ENCODE measurements around the gene NUMBL.

Gene NUMBL

GRCh38 chr19:40691421-40692211, 1.2 kb upstream of the NUMBL start:
- no peak overlapping the region for H3K4me3 ChIP-seq (ENCODE audit: low read length)
- H2AFZ ChIP-seq (ENCODE audit: low read depth, low read length) = no peak overlapping the region

GRCh38 chr19:40690693-40691420, 406 bp upstream of the NUMBL start:
- H3K36me3 ChIP-seq (ENCODE audit: insufficient read depth, low read length) = peaks cover 23% of the 10 kb centered on the region
- peaks cover 20% of the 10 kb centered on the region for H3K4me1 ChIP-seq (ENCODE audit: insufficient read depth, low read length)
- no peaks in the 10 kb centered on the region for H3K27me3 ChIP-seq (ENCODE audit: insufficient read depth, low read length)
- H3K9me3 ChIP-seq (ENCODE audit: low read length) = no peaks in the 10 kb centered on the region
- H3K4me3 ChIP-seq (ENCODE audit: low read length) = peak overlapping the region; percentile 46
- no peak overlapping the region for H2AFZ ChIP-seq (ENCODE audit: low read depth, low read length)

More at GRCh38 chr19:40691421-40692211, 1.2 kb upstream of the NUMBL start:
- peaks cover 19% of the 10 kb centered on the region for H3K36me3 ChIP-seq (ENCODE audit: insufficient read depth, low read length)
- no peaks in the 10 kb centered on the region for H3K27me3 ChIP-seq (ENCODE audit: insufficient read depth, low read length)
- H3K9me3 ChIP-seq (ENCODE audit: low read length) = no peaks in the 10 kb centered on the region
- peaks cover 20% of the 10 kb centered on the region for H3K4me1 ChIP-seq (ENCODE audit: insufficient read depth, low read length)

- H3K9me3 ChIP-seq (ENCODE audit: low read length) = no peaks in the 10 kb centered on the region
- H2AFZ ChIP-seq (ENCODE audit: low read depth, low read length) = no peak overlapping the region
- peaks cover 20% of the 10 kb centered on the region for H3K4me1 ChIP-seq (ENCODE audit: insufficient read depth, low read length)
- H3K27me3 ChIP-seq (ENCODE audit: insufficient read depth, low read length) = no peaks in the 10 kb centered on the region
- peak overlapping the region; percentile 46 for H3K4me3 ChIP-seq (ENCODE audit: low read length)
- H3K36me3 ChIP-seq (ENCODE audit: insufficient read depth, low read length) = peaks cover 25% of the 10 kb centered on the region
Observed at GRCh38 chr19:40689339-40690049, 957 bp downstream of the NUMBL start.

- Histone ChIP-seq H3K4me3 (ENCODE audit: low read length) (peak overlapping the region; percentile 46), H3K27me3 (ENCODE audit: insufficient read depth, low read length) (no peaks in the 10 kb centered on the region), H3K36me3 (ENCODE audit: insufficient read depth, low read length) (peaks cover 24% of the 10 kb centered on the region)
Observed at GRCh38 chr19:40688987-40689338, 1.5 kb downstream of the NUMBL start.

GRCh38 chr19:40688309-40688708, 2.1 kb downstream of the NUMBL start:
- Histone ChIP-seq H3K27me3 (ENCODE audit: insufficient read depth, low read length) (no peaks in the 10 kb centered on the region), H2AFZ (ENCODE audit: low read depth, low read length) (no peak overlapping the region), H3K36me3 (ENCODE audit: insufficient read depth, low read length) (peaks cover 19% of the 10 kb centered on the region), H3K9me3 (ENCODE audit: low read length) (no peaks in the 10 kb centered on the region), H3K4me1 (ENCODE audit: insufficient read depth, low read length) (peaks cover 20% of the 10 kb centered on the region), H3K4me3 (ENCODE audit: low read length) (no peak overlapping the region)

More at GRCh38 chr19:40688987-40689338, 1.5 kb downstream of the NUMBL start:
- peaks cover 20% of the 10 kb centered on the region for H3K4me1 ChIP-seq (ENCODE audit: insufficient read depth, low read length)
- H3K9me3 ChIP-seq (ENCODE audit: low read length) = no peaks in the 10 kb centered on the region
- H2AFZ ChIP-seq (ENCODE audit: low read depth, low read length) = no peak overlapping the region

GRCh38 chr19:40687525-40688016, 2.9 kb downstream of the NUMBL start:
- Histone ChIP-seq H3K4me1 (ENCODE audit: insufficient read depth, low read length) (peaks cover 20% of the 10 kb centered on the region), H3K27me3 (ENCODE audit: insufficient read depth, low read length) (no peaks in the 10 kb centered on the region), H2AFZ (ENCODE audit: low read depth, low read length) (no peak overlapping the region), H3K36me3 (ENCODE audit: insufficient read depth, low read length) (peaks cover 19% of the 10 kb centered on the region), H3K9me3 (ENCODE audit: low read length) (no peaks in the 10 kb centered on the region), H3K4me3 (ENCODE audit: low read length) (no peak overlapping the region)

GRCh38 chr19:40686882-40687524, 3.4 kb downstream of the NUMBL start:
- H3K36me3 ChIP-seq (ENCODE audit: insufficient read depth, low read length) = peaks cover 21% of the 10 kb centered on the region
- H3K4me3 ChIP-seq (ENCODE audit: low read length) = no peak overlapping the region
- no peaks in the 10 kb centered on the region for H3K27me3 ChIP-seq (ENCODE audit: insufficient read depth, low read length)
- H3K4me1 ChIP-seq (ENCODE audit: insufficient read depth, low read length) = peaks cover 20% of the 10 kb centered on the region
- no peak overlapping the region for H2AFZ ChIP-seq (ENCODE audit: low read depth, low read length)
- no peaks in the 10 kb centered on the region for H3K9me3 ChIP-seq (ENCODE audit: low read length)

- H3K27me3 ChIP-seq (ENCODE audit: insufficient read depth, low read length) = no peaks in the 10 kb centered on the region
- peaks cover 28% of the 10 kb centered on the region for H3K36me3 ChIP-seq (ENCODE audit: insufficient read depth, low read length)
- peaks cover 14% of the 10 kb centered on the region for H3K4me1 ChIP-seq (ENCODE audit: insufficient read depth, low read length)
- H3K4me3 ChIP-seq (ENCODE audit: low read length) = no peak overlapping the region
- no peaks in the 10 kb centered on the region for H3K9me3 ChIP-seq (ENCODE audit: low read length)
- H2AFZ ChIP-seq (ENCODE audit: low read depth, low read length) = no peak overlapping the region
Observed at GRCh38 chr19:40685563-40685962, 4.9 kb downstream of the NUMBL start.

GRCh38 chr19:40685016-40685526, 5.4 kb downstream of the NUMBL start:
- Histone ChIP-seq H3K27me3 (ENCODE audit: insufficient read depth, low read length) (no peaks in the 10 kb centered on the region), H3K4me3 (ENCODE audit: low read length) (no peak overlapping the region), H2AFZ (ENCODE audit: low read depth, low read length) (no peak overlapping the region), H3K4me1 (ENCODE audit: insufficient read depth, low read length) (peaks cover 14% of the 10 kb centered on the region), H3K9me3 (ENCODE audit: low read length) (no peaks in the 10 kb centered on the region), H3K36me3 (ENCODE audit: insufficient read depth, low read length) (peaks cover 31% of the 10 kb centered on the region)

- Histone ChIP-seq H3K4me1 (ENCODE audit: insufficient read depth, low read length) (peaks cover 7% of the 10 kb centered on the region), H2AFZ (ENCODE audit: low read depth, low read length) (no peak overlapping the region), H3K27me3 (ENCODE audit: insufficient read depth, low read length) (no peaks in the 10 kb centered on the region), H3K4me3 (ENCODE audit: low read length) (no peak overlapping the region), H3K36me3 (ENCODE audit: insufficient read depth, low read length) (peaks cover 36% of the 10 kb centered on the region), H3K9me3 (ENCODE audit: low read length) (no peaks in the 10 kb centered on the region)
Observed at GRCh38 chr19:40684280-40684679, 6.2 kb downstream of the NUMBL start.

- H3K4me1 ChIP-seq (ENCODE audit: insufficient read depth, low read length) = no peaks in the 10 kb centered on the region
- H3K4me3 ChIP-seq (ENCODE audit: low read length) = no peak overlapping the region
- H3K9me3 ChIP-seq (ENCODE audit: low read length) = no peaks in the 10 kb centered on the region
- peaks cover 43% of the 10 kb centered on the region for H3K36me3 ChIP-seq (ENCODE audit: insufficient read depth, low read length)
- no peak overlapping the region for H2AFZ ChIP-seq (ENCODE audit: low read depth, low read length)
- H3K27me3 ChIP-seq (ENCODE audit: insufficient read depth, low read length) = no peaks in the 10 kb centered on the region
Observed at GRCh38 chr19:40683437-40683836, 7.0 kb downstream of the NUMBL start.

GRCh38 chr19:40682431-40682964, 8.0 kb downstream of the NUMBL start:
- no peak overlapping the region for H3K4me3 ChIP-seq (ENCODE audit: low read length)
- H3K36me3 ChIP-seq (ENCODE audit: insufficient read depth, low read length) = peaks cover 53% of the 10 kb centered on the region
- no peak overlapping the region for H2AFZ ChIP-seq (ENCODE audit: low read depth, low read length)

More at GRCh38 chr19:40682431-40682964, 8.0 kb downstream of the NUMBL start:
- Histone ChIP-seq H3K9me3 (ENCODE audit: low read length) (no peaks in the 10 kb centered on the region), H3K4me1 (ENCODE audit: insufficient read depth, low read length) (no peaks in the 10 kb centered on the region), H3K27me3 (ENCODE audit: insufficient read depth, low read length) (no peaks in the 10 kb centered on the region)
